Myocyte (in vitro differentiated cells): Measurements from ENCODE around the gene ZBTB7C. TPM values are rescaled to one million over a fixed set of nuclear protein-coding genes. Genes with fewer than 3 reads are reported as not detected.

Experiments
- DNase-seq: peaks from one replicate; pipeline ENCODE4 v3.0.0-alpha.2; 2012; ENCODE audit warnings: low read depth
- total RNA-seq: library from RNA; depleted of rRNA; stranded (reverse); fragments of >200 nt; gene quantifications from 2 replicates; pipeline ENCODE4 v1.2.3, GENCODE V29; 2014

ZBTB7C gene
- total RNA-seq, 1 donor from 2014 or later, result 16.4 TPM

DNA sequence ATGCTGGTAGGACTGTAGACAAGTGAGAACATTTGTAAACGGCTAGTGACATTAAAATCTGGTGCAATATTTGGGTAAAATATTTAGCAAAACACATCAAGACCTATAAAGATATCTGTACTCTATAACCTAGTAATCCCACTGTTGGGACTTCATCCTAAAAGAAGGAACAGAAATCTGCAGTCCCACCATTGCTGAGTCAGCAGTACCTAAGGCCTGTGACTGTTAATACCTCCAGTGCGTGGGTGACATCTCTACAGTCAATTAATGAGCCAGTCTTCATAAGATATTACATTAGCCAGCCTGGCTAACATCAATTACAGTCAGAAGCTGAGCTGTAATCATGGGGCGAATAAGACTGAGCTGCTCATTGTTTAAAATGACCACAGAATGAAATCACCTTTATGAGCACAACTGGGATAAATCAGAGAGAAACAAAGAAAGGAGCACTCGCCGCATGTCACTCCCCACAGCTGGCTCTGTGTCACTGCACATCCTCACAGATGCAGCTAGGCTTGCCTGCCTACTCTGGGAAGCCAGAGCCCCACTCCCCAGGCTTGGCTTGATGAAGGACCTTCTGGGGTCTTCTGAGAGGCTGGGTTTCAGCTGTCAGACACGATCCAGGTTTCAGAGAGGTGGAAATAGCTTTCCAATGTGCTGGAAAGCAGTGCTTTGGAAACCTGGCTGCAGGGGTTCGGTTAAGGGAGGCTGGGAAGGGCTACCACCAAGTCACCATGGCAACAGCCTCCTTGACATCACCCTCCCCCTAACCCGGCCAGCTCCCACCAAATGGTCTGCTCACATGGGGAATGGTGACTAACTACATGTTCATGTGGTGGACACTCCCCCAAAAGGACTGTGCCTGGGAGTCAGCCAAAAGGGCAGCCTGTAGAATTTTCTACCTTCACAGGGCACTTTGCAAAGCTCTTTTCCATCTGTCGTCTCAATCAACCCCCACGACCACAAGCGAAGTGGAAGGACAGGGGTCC, 145.0 kb downstream of the ZBTB7C start:
- DNase-seq, result peak; percentile 54

DNA sequence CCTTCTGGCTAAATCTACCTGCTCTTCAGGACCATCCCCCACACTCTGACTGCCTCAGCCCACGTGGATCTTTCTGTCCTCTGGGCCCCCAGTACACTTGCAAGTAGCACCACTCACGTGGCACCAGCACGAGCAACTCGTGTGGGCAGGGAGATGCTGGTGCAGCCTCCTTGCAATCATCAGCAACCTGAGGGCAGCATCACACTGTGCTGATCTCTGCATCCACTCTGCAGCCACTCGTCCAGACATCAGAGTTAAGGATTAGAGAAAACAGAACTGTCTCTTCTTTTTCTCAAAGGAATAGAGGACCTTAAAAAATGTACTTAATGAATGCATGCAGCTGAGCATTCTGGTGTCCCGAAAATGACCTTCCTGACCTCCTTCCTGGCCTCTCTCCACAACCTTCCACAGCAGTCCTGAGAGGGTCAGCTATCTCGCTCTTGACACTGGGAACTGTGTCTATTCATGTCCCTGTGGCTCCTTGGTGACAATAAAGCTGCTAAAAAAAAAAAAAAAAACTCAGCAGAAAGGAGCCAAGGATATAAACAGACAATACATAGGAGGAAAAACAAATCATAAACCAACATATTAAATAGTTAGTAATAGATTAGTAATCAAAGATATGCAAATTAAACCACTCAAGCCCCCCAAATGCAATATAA, 145.9 kb downstream of the ZBTB7C start:
- no peak for DNase-seq

DNA sequence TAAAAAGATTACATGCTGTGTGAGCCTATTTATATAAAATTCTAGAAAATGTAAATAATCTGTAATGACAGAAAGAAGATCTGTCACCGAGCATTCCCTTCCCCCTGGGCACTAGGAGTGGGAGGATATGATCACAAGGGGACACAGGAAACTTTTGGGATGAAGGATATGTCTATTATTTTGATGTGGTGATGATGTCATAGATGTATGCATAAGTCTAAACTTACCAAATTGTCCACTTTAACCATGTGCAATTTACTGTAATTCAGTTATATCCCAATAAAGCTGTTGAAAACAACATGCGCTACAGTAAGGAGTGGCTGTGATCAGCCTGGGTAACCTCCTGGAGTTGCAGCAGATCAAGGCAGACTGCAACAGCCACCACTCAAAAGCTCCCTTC, 148.9 kb downstream of the ZBTB7C start:
- DNase-seq, result no peak

DNA sequence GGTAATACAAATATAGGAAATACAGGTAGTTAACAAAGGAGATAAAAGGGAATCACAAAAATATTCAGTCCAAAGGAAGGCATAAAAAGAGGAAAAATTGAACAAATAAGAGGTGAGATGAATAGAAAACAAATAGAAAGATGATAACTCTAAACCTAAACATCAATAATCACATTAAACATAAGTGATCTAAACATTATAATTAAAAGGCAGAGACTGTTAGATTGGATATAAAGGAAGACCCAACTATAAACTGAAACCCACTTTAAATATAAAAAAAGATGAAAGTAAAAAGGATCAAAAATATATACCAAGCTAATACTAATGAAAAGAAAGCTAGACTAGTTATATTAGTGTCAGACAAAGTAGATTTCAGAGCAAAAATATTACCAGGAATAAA, 152.3 kb downstream of the ZBTB7C start:
- no peak for DNase-seq

DNA sequence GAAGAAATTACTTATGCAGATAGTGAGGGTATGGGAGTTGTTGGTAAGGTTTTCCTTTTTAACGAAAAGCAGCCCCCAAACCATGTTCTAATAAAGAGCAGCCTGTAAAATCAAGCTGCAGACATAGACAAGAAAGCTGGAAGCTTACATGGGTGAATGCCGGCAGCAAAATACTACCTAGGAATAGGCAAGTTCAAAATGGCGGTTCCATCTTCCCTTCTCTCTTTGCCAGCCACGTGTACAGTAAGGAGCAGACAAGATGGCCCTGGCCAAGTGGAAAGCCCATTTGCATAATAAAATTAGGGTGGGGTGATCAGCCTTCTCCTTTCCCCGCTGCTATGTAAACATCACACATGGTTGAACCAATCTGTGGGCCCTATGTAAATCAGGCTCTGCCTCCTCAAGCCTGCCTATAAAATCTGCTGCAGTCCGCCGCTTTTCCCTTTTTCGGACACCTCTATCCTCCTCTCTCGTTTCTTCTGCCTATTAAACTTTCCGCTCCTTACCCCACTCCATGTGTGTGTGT, 155.0 kb downstream of the ZBTB7C start:
- no peak for DNase-seq

DNA sequence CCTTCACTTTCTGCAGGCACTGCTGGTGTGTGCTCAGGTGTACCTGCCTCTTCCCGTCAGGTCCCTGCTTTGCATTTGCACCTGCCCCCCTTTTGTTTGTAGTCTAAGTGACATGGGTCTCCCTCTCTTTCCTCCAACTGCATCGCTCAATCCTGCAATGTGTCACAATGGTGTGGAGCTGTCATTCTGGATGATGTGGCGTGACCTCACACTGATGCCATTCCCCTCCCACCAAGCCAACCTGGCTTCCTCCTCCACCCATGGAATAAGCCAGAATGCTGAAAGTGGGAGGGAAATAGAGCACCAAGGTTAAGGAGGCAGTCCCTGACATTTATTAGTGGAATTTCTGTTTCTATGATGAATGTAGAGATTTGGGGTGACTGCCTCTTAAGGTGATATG, 156.7 kb downstream of the ZBTB7C start:
- DNase-seq, result no peak

DNA sequence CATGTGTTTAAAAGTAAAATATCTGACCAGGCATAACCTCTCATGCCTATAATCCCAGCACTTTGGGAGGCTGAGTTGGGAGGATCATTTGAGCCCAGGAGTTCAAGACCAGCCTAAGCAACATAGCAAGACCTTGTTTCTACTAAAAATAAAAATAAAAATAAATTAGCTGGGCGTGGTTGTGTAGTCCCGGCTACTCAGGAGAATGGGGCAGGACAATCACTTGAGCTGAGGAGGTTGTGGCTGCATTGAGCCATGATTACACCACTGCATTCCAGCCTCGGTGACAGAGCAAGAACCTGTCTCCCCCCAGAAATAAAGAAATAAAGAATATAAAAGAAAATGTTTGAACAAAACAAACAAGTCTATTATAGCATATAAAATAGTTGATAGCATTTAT, 158.3 kb downstream of the ZBTB7C start:
- no peak for DNase-seq

DNA sequence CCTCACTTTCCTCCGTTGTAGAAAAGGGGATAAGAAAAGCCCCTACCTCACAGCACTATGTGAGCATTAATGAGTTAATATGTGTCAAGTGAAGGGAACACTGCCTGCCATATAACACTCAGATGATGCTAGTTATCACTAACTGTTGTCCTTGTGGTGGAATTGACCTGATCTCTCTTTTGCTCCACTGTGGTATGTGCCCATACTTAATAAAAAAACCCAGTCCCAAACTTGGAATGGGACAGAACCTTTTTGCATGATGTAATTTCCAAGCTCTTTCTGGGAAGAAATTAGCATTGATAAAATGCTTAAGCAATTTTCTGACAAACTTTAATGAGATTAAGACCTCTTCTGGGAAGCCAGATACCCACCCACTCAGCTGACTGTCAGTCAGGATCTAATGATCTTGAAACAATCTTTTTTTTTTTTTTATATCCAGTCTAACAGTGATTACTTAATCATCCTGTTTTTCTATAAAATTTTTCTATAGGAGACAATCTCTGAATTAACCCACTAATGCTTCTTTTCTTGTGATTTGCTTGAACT, 158.7 kb downstream of the ZBTB7C start:
- no peak for DNase-seq

DNA sequence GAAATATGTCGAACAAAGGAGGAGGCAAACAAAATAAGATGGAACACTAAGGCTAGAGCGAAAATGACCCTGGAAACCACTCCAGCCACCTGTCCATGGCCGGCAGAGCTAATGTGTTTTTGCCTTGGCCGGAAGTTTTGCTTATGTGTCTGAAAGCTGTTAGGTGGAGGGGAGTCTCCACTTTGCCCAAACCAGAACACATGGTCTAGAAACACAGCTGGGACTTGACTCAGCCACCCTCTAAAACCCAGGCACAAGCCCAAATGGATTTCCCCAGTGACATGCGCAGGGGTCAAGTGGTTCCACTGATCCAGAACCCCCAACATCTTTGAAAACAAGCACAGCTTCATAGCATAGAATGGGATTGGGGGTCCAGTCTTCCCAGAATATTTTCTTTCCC, 159.3 kb downstream of the ZBTB7C start:
- peak; percentile 81 for DNase-seq

DNA sequence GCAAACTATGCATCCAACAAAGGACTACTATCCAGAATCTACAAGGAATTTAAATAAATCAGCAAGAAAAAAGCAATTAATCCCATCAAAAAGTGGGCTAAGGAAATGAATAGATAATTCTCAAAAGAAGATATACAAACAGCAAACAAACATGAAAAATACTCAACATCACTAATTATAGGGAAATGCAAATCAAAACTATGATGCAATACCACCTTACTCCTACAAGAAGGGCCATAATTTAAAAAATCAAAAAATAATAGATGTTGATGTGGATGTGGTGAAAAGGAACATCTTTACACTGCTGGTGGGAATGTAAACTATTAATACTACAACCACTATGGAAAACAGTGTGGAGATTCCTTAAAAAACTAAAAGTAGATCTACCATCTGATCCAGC, 164.7 kb downstream of the ZBTB7C start:
- DNase-seq, result no peak

DNA sequence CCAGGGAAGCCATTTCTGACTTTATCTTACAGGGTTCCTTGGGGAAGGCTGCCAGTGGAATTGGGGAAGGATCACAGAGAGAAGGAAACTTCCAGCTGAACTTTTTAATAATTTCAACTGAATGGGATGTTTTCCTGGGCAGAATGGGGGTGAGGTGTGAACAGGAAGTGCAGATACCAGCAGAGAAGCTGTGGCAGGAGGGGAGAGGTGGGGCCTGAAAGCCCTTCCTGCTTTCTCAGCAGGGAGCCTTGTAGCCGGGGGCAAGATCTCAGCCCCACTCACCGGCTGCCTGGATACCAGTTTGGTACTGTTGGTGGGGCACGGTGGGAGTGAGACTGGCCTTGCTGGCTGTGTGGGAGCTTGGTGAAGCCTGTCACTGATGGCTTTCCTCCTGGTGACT, 170.5 kb downstream of the ZBTB7C start:
- DNase-seq, result no peak

DNA sequence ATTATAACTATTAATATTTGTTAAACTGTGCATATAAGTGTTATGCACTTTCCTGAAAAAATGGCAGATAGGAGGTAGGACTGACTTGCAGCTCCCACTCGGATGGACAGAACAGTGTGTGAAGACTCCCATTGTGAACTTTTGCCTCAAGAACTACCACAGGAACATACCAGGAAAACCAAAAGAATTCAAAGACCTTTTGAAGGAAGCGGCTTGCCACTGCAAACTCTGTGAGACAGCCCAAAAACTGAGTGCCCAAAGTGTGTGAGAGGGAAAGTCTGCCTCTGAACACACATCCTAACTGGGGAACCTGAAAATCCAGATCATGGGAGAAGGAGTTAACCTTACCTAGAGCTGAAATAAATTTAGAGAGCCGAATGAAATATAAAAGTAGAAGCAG, 171.0 kb downstream of the ZBTB7C start:
- peak; percentile 47 for DNase-seq

DNA sequence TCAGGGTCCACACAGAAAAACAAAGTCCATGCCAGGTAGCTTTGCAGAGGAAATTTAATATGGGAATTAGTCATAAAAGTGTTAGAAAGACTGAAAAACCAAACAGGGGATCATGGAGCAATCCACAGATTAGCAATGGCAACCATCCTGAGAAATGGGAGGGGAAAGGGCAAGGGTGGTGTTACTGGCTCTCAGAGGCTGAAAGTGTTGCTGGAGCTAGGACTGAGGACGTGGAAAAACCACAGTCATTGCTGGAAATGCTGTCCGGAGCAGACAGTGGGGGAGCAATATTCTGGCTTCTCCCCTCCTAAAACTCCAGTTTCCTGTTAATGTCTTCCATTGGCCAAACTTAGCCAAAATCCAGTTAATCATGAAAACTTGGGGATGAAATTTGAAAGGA, 172.4 kb downstream of the ZBTB7C start:
- no peak for DNase-seq

DNA sequence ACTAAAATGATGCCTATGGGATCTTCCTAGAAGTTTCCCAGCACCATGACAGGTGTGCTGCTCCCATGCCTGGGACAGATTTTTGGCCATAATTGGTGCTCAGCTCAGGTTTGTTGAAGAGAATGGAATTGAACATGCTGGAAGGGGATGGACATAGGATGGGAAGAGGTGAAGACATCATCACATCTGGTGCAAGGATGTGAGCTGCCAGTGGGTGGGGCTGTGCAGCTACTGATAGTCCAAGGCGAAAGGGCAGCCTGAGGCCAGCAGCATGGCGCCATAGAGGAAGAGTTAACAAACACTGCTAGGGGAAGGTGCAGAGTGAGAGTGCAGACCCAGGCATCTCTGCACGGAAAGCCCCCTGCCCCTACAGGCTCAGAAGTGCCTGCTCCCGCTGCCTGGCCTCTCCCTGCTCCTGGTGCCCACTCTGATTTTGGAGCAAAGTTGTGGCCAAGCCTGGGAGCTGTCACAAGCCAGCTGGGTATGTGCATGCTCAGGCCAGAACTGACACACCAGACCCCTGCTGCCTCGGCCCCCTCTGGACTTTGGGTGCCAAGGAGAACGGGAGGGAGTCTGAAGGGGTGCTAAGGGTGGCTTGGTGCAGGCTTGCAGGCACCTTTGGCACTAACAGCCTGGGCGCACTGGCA, 178.6 kb downstream of the ZBTB7C start:
- peak; percentile 75 for DNase-seq

DNA sequence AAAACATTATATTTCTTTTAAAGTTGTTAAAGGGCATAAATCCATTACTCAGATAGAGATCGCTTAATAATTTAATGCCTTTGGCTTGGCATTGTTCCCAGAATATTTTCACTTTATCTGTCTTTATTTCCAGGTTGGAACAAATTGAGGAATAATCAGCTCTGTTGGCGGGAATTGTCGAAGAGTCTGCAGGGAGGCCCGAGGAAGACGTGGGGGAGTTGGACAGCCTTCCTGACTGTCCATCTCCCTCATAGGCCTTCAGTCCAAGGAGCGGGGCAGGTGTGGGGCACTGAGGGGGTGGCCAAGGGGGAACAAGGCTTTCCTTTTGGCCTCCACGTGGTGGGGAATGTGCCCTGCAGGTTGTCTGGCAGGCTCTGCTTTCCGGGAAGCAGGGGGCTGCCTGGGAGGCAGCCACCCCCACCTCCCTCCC, 179.6 kb downstream of the ZBTB7C start:
- no peak for DNase-seq

DNA sequence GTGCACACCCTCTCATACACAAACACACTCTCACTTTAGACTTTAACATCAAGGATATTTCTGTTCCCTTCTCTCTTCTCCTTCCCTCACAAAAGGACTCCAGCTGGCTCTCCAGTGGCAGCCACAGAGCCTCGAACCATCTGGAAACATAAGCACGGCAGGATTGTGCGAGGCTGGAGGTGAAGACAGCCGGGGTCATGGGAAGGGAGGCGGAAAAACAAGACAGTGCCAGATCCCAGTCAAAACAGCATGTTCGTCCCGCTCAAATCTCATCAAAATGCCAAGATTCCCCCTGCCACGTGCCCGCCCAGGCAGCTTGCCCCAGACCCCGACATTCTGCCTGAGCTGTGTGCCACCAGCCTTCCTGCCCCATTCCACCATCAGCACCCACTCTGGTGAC, 180.3 kb downstream of the ZBTB7C start:
- no peak for DNase-seq

DNA sequence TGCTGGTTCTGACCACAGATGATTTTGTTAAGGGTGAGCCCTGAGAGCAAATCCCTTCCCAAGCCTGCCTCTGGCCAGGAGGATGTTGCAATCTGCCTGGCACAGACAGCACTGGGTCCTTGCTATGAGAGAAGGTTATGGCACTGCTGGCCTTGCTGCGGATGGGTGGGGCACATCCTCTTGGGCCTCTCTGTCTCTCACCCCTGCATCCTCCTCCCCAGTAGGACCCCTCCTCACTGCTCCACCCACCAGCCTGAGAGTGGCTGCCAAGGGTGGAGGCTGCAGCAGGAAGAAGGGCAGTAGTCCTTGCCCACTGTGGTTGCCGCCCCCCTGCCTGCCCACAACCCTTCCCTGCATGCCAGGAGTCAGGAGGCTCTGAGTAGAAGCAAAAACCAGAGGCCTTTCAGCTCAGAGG, 180.9 kb downstream of the ZBTB7C start:
- peak; percentile 50 for DNase-seq

DNA sequence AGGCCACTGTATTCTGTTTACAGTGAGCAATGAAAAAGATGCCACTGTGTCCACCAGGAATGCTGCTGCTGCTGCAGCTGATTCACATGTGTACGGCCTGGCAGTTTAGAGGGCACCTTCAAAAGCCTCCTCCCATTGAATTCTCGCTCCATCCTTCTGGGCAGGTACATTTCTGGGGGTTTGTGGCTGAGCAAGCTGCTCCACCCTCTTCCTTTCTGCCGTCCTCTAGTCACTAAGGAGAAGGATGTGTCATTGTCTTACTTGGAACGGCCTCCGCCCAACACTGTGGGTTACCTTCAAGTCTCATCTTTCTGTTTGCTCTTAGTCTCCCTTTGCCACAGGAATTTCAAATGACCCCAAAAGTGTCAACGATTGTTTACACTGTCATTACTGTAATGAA, 182.0 kb downstream of the ZBTB7C start:
- DNase-seq, result peak; percentile 85

DNA sequence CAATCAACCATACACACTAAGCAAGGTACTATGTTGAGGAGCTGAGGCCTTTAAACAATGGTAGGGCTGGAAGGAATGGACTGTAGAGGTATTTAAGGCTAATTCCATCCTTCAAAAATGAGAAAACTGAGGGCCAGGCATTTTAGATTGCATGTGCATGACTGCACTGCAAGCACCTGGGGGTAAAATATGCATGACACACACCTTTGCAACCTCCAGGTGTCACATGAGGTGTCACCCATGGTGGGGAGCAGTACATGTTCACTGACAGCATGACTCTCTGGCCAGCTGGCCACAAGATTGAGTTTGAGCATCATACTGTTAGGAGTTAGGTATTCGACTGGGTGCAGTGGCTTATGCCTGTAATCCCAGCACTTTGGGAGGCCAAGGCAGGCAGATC, 182.8 kb downstream of the ZBTB7C start:
- DNase-seq, result no peak

DNA sequence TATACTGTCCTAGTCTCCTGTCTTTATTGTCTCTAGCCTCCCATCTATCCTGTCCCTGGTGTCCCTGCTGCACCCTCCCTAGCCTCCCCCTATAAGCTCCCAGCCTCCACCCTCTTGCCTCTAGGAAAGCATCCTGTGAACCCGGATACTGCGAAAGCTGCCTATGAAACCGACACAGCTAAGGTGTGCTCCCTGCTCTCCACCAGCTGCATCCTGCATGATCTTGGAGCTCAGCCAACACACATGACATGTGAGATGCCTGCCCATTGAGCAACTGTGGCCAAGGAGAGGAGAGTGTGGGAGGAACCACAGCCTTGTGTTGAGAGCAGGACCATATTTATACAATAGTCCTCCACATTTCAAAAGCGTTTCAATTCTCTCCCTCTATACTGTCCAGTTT, 187.1 kb downstream of the ZBTB7C start:
- peak; percentile 88 for DNase-seq

DNA sequence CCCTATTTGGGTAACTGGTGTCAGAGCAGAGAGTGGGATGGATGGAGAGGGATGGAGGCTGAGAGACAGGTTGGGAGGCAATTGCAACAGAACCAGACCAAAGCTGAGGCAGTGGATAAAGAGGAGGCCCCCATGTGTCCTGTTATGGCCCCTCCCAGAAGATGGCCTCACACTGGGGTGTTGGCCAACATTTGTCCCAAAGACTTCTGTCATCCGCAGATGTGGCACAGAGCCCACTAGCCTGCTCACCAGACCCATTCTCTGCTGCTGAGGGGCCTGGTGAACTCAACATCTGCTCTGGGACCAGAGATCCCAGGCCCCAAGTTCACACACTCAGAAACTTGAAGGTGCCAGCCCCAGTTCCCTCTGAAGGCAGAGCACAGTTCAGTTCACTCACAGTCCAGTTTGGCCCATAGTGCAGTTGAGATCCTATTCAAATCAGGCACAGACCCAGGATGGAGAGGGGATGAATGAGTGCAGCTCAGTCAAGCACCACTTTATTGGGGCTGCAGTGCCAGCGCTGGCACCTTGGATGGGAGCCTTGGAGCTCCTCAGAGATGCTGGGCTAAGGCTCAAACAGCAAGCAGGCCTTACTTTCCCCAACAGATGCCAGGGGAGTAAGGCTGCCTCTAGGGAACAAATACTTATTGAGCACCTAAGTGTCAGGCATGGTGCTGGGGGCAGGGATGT, 189.2 kb downstream of the ZBTB7C start:
- DNase-seq, result no peak
